SU-DHL-6 (cell line): ENCODE results near the gene DNAH3.
"Not testable (repeated sequence)": the region's sequence is repeated elsewhere in the genome, so short reads cannot be mapped to it uniquely, and the experiment has no call there.

Source experiments
- H2AFZ ChIP-seq: fragments of 200-600 bp; sonication (generic); 2 replicates; pipeline ENCODE4 v1.6.1; 2014; ENCODE audit warnings: low read depth, mild to moderate bottlenecking, moderate library complexity, mixed read lengths, antibody characterized with exemption, low read length; ENCODE audit not compliant: severe bottlenecking
- H3F3A ChIP-seq: fragments of 200-600 bp; shearing (Covaris generic); 2 replicates; pipeline ENCODE4 v1.6.0; 2016; ENCODE audit warnings: antibody characterized with exemption, mild to moderate bottlenecking; ENCODE audit not compliant: insufficient read depth
- H3K27ac ChIP-seq: fragments of 200-600 bp; sonication (generic); 2 replicates; pipeline ENCODE4 v1.5.1; 2016; ENCODE audit warnings: low read depth, mild to moderate bottlenecking, low read length, moderate library complexity, mixed read lengths
- H3K27me3 ChIP-seq: fragments of 200-600 bp; sonication (generic), shearing (Covaris generic); 2 replicates; pipeline ENCODE4 v1.6.0; 2014; ENCODE audit warnings: mild to moderate bottlenecking, low read length
- H3K36me3 ChIP-seq: fragments of 200-600 bp; sonication (generic); 2 replicates; pipeline ENCODE4 v1.6.1; 2014; ENCODE audit warnings: mild to moderate bottlenecking, low read length, mixed read lengths
- H3K4me2 ChIP-seq: fragments of 300-600, 200-600 bp; shearing (Covaris generic), sonication (generic); 2 replicates; pipeline ENCODE4 v1.6.0; 2014; ENCODE audit warnings: low read length, low read depth, mild to moderate bottlenecking; ENCODE audit not compliant: poor library complexity, severe bottlenecking
- H3K4me3 ChIP-seq: fragments of 200-600 bp; sonication (generic); 2 replicates; pipeline ENCODE4 v1.5.1; 2014; ENCODE audit warnings: antibody characterized with exemption, low read length, mild to moderate bottlenecking, mixed read lengths; ENCODE audit not compliant: insufficient read depth, poor library complexity, severe bottlenecking
- H3K79me2 ChIP-seq: fragments of 200-600 bp; sonication (generic); 2 replicates; pipeline ENCODE4 v1.6.1; 2014; ENCODE audit warnings: mild to moderate bottlenecking, low read length, moderate library complexity; ENCODE audit not compliant: insufficient read depth
- H3K9ac ChIP-seq: fragments of 200-600 bp; sonication (generic); 2 replicates; pipeline ENCODE4 v1.7.0; 2014; ENCODE audit warnings: mild to moderate bottlenecking, low read length
- H3K9me2 ChIP-seq: fragments of 200-600 bp; sonication (generic); replicated peaks from 2 replicates; pipeline ENCODE4 v1.6.1; 2014; ENCODE audit warnings: low read length; ENCODE audit not compliant: insufficient read depth
- H3K9me3 ChIP-seq: fragments of 200-600 bp; sonication (generic); 2 replicates; pipeline ENCODE4 v1.6.1; 2014; ENCODE audit warnings: low read length, mixed read lengths; ENCODE audit not compliant: insufficient read depth
- H4K20me1 ChIP-seq: fragments of 200-600 bp; sonication (generic); 2 replicates; pipeline ENCODE4 v1.6.1; 2014; ENCODE audit warnings: low read depth, mild to moderate bottlenecking, antibody characterized with exemption, low read length, moderate library complexity, mixed read lengths
- EZH2phosphoT487 ChIP-seq: fragments of 200-600 bp; sonication (generic), shearing (Covaris generic); conservative IDR thresholded peaks from 2 replicates; pipeline ENCODE4 v1.6.1; 2018; ENCODE audit warnings: mild to moderate bottlenecking, antibody characterized with exemption, low read length, moderate library complexity, mixed read lengths
- TF ChIP-seq, protein P1 (sequence below): fragments of 200-600 bp; sonication (generic); IDR thresholded peaks from one replicate; pipeline ENCODE4 v1.5.1; 2017; ENCODE audit warnings: antibody characterized with exemption, mild to moderate bottlenecking, low read length, moderate library complexity; ENCODE audit not compliant: insufficient read depth, poor library complexity, severe bottlenecking

Gene DNAH3

DNA sequence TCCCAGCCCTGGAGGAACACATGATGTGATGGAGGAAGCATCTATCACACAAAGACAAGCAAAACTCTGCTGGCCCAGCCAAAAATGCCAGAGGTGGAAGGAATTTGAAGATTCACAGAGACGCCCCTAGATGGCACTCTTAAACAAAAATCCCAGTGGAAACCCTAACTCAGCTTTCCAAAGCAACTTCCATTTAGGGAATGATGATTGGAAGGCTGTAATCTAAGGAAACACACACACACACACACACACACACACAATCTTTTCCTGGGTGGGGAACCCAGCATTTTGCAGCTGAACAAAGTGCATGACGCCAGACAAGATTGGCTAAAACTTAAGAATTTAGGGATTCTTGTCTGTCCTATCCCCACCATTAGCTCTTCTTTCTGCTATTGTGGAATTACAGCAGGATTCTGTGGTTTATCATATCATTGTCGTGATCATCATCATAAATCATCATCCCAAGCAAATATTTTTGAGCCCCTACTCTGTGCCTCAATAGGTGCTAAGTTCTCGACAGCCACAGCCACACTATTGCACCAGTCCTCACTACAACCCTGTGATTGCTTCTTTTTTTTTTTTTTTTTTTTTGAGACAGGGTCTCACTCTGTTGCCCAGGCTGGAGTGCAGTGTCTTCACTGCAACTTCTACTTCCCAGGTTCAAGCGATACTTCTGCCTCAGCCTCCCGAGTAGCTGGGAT is 6.3 kb upstream of the DNAH3 start:
- Histone ChIP-seq H3K9ac (no peak overlapping the region), H3K27ac (no peak overlapping the region), H3K36me3 (0 out of 2 replicates have a peak, but pooled peaks cover 3% of the 10 kb centered on the region), H2AFZ (no peak overlapping the region), H3K79me2 (peaks cover 11% of the 10 kb centered on the region; the same call in 1 of the 2 replicates), H3K27me3 (no peaks in the 10 kb centered on the region), H3K9me3 (no peaks in the 10 kb centered on the region), H3F3A (no peaks in the 10 kb centered on the region; the same call in 1 of the 2 replicates), H3K4me2 (no peak overlapping the region), H3K4me3 (no peak overlapping the region), H4K20me1 (no peaks in the 10 kb centered on the region), H3K9me2 (no peaks in the 10 kb centered on the region)
- TF ChIP-seq, protein P1, sequence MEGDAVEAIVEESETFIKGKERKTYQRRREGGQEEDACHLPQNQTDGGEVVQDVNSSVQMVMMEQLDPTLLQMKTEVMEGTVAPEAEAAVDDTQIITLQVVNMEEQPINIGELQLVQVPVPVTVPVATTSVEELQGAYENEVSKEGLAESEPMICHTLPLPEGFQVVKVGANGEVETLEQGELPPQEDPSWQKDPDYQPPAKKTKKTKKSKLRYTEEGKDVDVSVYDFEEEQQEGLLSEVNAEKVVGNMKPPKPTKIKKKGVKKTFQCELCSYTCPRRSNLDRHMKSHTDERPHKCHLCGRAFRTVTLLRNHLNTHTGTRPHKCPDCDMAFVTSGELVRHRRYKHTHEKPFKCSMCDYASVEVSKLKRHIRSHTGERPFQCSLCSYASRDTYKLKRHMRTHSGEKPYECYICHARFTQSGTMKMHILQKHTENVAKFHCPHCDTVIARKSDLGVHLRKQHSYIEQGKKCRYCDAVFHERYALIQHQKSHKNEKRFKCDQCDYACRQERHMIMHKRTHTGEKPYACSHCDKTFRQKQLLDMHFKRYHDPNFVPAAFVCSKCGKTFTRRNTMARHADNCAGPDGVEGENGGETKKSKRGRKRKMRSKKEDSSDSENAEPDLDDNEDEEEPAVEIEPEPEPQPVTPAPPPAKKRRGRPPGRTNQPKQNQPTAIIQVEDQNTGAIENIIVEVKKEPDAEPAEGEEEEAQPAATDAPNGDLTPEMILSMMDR: peak; percentile 57
- no peak for TF ChIP-seq EZH2phosphoT487

DNA sequence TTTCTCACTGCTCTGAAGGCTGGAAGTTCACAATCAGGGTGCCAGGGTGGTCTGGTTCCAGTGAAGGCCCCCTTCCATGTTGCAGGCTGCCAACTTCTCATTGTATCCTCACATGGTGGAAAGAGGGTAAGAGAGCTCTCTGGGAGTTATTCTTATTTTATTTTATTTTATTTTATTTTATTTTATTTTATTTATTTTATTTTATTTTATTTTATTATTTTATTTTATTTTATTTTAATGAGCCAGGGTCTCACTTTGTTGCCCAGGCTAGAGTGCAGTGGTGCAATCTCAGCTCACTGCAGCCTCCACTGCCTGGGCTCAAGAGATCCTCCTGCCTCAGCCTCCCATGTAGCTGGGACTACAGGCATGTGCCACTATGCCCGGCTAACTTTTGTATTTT is 5.4 kb upstream of the DNAH3 start:
- H3K27me3 ChIP-seq, H3K9me3 ChIP-seq: not testable (repeated sequence)

DNA sequence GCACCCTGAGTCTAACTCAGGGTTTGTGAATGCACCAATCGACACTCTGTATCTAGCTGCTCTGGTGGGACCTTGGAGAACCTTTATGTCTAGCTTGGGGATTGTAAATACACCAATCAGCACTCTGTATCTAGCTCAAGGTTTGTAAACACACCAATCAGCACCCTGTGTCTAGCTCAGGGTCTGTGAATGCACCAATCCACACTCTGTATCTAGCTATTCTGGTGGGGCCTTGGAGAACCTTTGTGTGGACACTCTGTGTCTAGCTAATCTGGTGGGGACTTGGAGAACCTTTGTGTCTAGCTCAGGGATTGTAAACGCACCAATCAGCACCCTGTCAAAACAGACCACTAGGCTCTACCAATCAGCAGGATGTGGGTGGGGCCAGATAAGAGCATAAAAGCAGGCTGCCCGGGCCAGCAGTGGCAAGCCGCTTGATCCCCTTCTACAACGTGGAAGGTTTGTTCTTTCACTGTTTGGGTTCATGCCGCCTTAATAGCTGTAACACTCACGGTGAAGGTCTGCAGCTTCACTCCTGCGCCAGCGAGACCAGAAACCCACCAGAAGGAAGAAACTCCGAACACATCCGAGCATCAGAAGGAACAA is 2.6 kb upstream of the DNAH3 start:
- not testable (repeated sequence) for H3F3A ChIP-seq, H3K27ac ChIP-seq, H3K36me3 ChIP-seq, H3K4me3 ChIP-seq, H2AFZ ChIP-seq, H3K27me3 ChIP-seq, H3K9me2 ChIP-seq, H3K4me2 ChIP-seq, H3K9ac ChIP-seq, H3K9me3 ChIP-seq, H4K20me1 ChIP-seq, H3K79me2 ChIP-seq

More for the DNA sequence above, 5.4 kb upstream of the DNAH3 start:
- not testable (repeated sequence) for H3K4me3 ChIP-seq, H3K36me3 ChIP-seq, H3K9ac ChIP-seq, H2AFZ ChIP-seq, H3K4me2 ChIP-seq, H3K27ac ChIP-seq, H3F3A ChIP-seq, H3K9me2 ChIP-seq, H4K20me1 ChIP-seq
- H3K79me2 ChIP-seq: peaks cover 11% of the 10 kb centered on the region; the same call in 1 of the 2 replicates

DNA sequence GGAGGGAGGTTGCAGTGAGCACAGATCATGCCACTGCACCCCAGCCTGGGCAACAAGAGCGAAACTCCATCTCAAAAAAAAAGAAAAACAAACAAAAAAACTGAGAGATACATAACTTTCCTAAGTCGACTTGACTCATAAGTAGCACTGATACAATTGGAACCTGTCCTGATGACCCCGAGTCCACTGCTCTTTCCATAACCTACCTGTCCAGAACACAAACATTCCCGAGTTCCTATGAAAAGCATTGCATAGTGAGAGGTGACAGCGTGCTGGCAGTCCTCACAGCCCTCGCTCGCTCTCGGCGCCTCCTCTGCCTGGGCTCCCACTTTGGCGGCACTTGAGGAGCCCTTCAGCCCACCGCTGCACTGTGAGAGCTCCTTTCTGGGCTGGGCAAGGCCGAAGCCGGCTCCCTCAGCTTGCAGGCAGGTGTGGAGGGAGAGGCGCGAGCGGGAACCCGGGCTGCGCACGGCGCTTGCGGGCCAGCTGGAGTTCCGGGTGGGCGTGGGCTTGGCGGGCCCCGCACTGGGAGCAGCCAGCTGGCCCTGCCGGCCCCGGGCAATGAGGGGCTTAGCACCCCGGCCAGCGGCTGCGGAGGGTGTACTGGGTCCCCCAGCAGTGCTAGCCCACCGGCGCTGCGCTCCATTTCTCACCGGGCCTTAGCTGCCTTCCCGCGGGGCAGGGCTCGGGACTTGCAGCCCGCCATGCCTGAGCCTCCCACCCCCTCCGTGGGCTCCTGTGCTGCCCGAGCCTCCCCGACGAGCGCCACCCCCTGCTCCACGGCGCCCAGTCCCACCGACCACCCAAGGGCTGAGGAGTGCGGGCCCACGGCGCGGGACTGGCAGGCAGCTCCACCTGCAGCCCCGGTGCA is 1.7 kb upstream of the DNAH3 start:
- H3K9me3 ChIP-seq, H3K27me3 ChIP-seq, H3F3A ChIP-seq, H3K9me2 ChIP-seq, H3K79me2 ChIP-seq, H3K36me3 ChIP-seq, H3K4me3 ChIP-seq, H4K20me1 ChIP-seq, H3K4me2 ChIP-seq, H2AFZ ChIP-seq, H3K27ac ChIP-seq, H3K9ac ChIP-seq: not testable (repeated sequence)
